Thyroid gland (tissue), 4 donors: ENCODE results near the gene RASA1.

Source experiments
- CTCF ChIP-seq, 6 experiments: fragments of 200-600 bp in 3 of 6; fragments of 450-650 bp in 3 of 6; sonication (generic) in 3 of 6; IDR thresholded peaks; one replicate each; pipeline ENCODE4 v1.5.1; 2016 to 2019; ENCODE audit warnings: antibody characterized with exemption in 6 of 6, mild to moderate bottlenecking in 2 of 6, inconsistent platforms in 1 of 6, moderate library complexity in 1 of 6
- POLR2A ChIP-seq, 2 donors: fragments of 450-650 bp; IDR thresholded peaks; one replicate each; pipeline ENCODE4 v1.6.1; 2017; ENCODE audit warnings: antibody characterized with exemption in 2 of 2, mild to moderate bottlenecking in 2 of 2, moderate library complexity in 1 of 2

GRCh38 chr5:87433945-87434344, 166.3 kb downstream of the RASA1 start:
- TF ChIP-seq CTCF (IDR thresholded peaks at IDR 0.05): no peak
- TF ChIP-seq POLR2A (IDR thresholded peaks at IDR 0.05): no peak
